GM20000 (cell line): Measurements from ENCODE around the gene CLTB.

Experiments
- DNase-seq: peaks from one replicate; pipeline ENCODE4 v3.0.0; 2012; ENCODE audit warnings: low spot score
- CTCF ChIP-seq: IDR thresholded peaks from 2 replicates; pipeline ENCODE4 v1.5.1; 2012; ENCODE audit warnings: mild to moderate bottlenecking, control low read depth; ENCODE audit errors: extremely low read depth, missing control alignments

The CLTB gene

GRCh38 chr5:176415952-176416924, at the start of gene CLTB:
Gene CLTB (minus strand): TSS chr5:176416539. CDS start chr5:176416363, 176 bp downstream.
- DNase-seq: peak; percentile 97
- peak; percentile 91 for TF ChIP-seq CTCF

- DNase-seq: no peak
- TF ChIP-seq CTCF: no peak
These were observed 46.9 kb upstream of the CLTB start for GRCh38 chr5:176463113-176463764.

- no peak for DNase-seq
- TF ChIP-seq CTCF: no peak
These were observed 45.0 kb upstream of the CLTB start for GRCh38 chr5:176461349-176461748.

- no peak for TF ChIP-seq CTCF
- DNase-seq: no peak
These were observed 42.7 kb upstream of the CLTB start for GRCh38 chr5:176458904-176459561.

- no peak for TF ChIP-seq CTCF
- no peak for DNase-seq
These were observed 38.5 kb upstream of the CLTB start for GRCh38 chr5:176454724-176455394.

- no peak for TF ChIP-seq CTCF
- DNase-seq: no peak
These were observed 33.7 kb upstream of the CLTB start for GRCh38 chr5:176450077-176450476.
